HG02943 (cell line): ENCODE data around the gene EHMT1.

Experiments used
- ATAC-seq: cut with Tn5 transposase; IDR thresholded peaks from one replicate; pipeline ENCODE4 v1.9.1; 2021; ENCODE audit warnings: mild to moderate bottlenecking, low read depth, moderate library complexity; ENCODE audit not compliant: unreplicated experiment

The EHMT1 gene

GRCh38 chr9:137815256-137816255 lies 196.8 kb downstream of the EHMT1 start:
- no peak for ATAC-seq

GRCh38 chr9:137816531-137817235 lies 197.9 kb downstream of the EHMT1 start:
- ATAC-seq, result no peak

- no peak for ATAC-seq
Observed at GRCh38 chr9:137817236-137818200, 198.7 kb downstream of the EHMT1 start.

- ATAC-seq, result no peak
Observed at GRCh38 chr9:137818286-137818685, 199.5 kb downstream of the EHMT1 start.

- no peak for ATAC-seq
Observed at GRCh38 chr9:137820161-137820855, 201.5 kb downstream of the EHMT1 start.

GRCh38 chr9:137823986-137824771 lies 205.4 kb downstream of the EHMT1 start:
- ATAC-seq, result no peak

GRCh38 chr9:137825324-137825989 lies 206.7 kb downstream of the EHMT1 start:
- ATAC-seq, result no peak

- ATAC-seq, result no peak
Observed at GRCh38 chr9:137827908-137828526, 209.2 kb downstream of the EHMT1 start.

GRCh38 chr9:137828527-137829259 lies 209.9 kb downstream of the EHMT1 start:
- ATAC-seq, result no peak

GRCh38 chr9:137829260-137829996 lies 210.6 kb downstream of the EHMT1 start:
- no peak for ATAC-seq

GRCh38 chr9:137832191-137832700 lies 213.4 kb downstream of the EHMT1 start:
- no peak for ATAC-seq

- ATAC-seq, result no peak
Observed at GRCh38 chr9:137832830-137833590, 214.2 kb downstream of the EHMT1 start.

GRCh38 chr9:137833721-137834613 lies 215.2 kb downstream of the EHMT1 start:
- no peak for ATAC-seq

- ATAC-seq, result no peak
Observed at GRCh38 chr9:137834846-137835546, 216.2 kb downstream of the EHMT1 start.
